ENCODE measurements around the gene EOLA1.

DNA sequence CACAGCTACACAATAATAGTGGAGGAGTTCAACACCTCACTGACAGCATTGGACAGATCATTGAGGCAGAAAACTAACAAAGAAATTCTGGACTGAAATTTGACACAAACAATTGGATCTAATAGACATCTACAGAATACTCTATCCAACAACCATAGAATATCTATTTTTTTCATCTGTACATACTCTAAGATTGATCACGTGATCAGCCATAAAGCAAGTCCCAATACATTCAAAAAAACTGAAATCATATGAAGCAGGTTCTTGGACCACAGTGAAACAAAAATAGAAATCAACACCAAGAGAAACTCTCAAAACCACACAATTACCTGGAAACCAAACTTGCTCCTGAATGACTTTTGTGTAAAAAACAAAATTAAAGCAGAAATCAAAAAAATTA is 23.5 kb upstream of the EOLA1 start:
- no peak for TF ChIP-seq POLR2A (IDR thresholded peaks at IDR 0.05)
- TF ChIP-seq, protein P1, sequence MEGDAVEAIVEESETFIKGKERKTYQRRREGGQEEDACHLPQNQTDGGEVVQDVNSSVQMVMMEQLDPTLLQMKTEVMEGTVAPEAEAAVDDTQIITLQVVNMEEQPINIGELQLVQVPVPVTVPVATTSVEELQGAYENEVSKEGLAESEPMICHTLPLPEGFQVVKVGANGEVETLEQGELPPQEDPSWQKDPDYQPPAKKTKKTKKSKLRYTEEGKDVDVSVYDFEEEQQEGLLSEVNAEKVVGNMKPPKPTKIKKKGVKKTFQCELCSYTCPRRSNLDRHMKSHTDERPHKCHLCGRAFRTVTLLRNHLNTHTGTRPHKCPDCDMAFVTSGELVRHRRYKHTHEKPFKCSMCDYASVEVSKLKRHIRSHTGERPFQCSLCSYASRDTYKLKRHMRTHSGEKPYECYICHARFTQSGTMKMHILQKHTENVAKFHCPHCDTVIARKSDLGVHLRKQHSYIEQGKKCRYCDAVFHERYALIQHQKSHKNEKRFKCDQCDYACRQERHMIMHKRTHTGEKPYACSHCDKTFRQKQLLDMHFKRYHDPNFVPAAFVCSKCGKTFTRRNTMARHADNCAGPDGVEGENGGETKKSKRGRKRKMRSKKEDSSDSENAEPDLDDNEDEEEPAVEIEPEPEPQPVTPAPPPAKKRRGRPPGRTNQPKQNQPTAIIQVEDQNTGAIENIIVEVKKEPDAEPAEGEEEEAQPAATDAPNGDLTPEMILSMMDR (IDR thresholded peaks at IDR 0.05) = no peak
